ENCODE data around the gene COL6A2. TPM values are rescaled to one million over a fixed set of nuclear protein-coding genes. Genes with fewer than 3 reads are reported as not detected.

COL6A2 gene
- total RNA-seq, 1 donor from 2014 or later, result 933 TPM

GRCh38 chr21:46129846-46130651, 32.1 kb downstream of the COL6A2 start:
- DNase-seq (ENCODE audit: low spot score in 2 of 2, unreplicated experiment in 2 of 2), result no peak
- no peak overlapping the region for H3K4me3 Mint-ChIP-seq
- H3K4me1 Mint-ChIP-seq, result peaks cover 14% of the 10 kb centered on the region

GRCh38 chr21:46130831-46131587, 33.1 kb downstream of the COL6A2 start:
- no peak overlapping the region for H3K4me3 Mint-ChIP-seq
- DNase-seq (ENCODE audit: low spot score in 2 of 2, unreplicated experiment in 2 of 2), result no peak
- H3K9me3 Mint-ChIP-seq, result no peaks in the 10 kb centered on the region
- TF ChIP-seq CTCF (IDR thresholded peaks at IDR 0.05; ENCODE audit: unreplicated experiment), result no peak
- peaks cover 3% of the 10 kb centered on the region for H3K36me3 Mint-ChIP-seq
- peak overlapping the region; percentile 61 for H3K27ac Mint-ChIP-seq
- H3K4me1 Mint-ChIP-seq, result peaks cover 17% of the 10 kb centered on the region
- H3K27me3 Mint-ChIP-seq (ENCODE audit: low read depth), result no peaks in the 10 kb centered on the region

More at GRCh38 chr21:46129846-46130651, 32.1 kb downstream of the COL6A2 start:
- TF ChIP-seq CTCF (IDR thresholded peaks at IDR 0.05; ENCODE audit: unreplicated experiment), result no peak
- H3K27me3 Mint-ChIP-seq (ENCODE audit: low read depth), result no peaks in the 10 kb centered on the region
- H3K27ac Mint-ChIP-seq, result peak overlapping the region; percentile 61
- H3K36me3 Mint-ChIP-seq, result peaks cover 3% of the 10 kb centered on the region
- no peaks in the 10 kb centered on the region for H3K9me3 Mint-ChIP-seq

GRCh38 chr21:46131588-46131837, 33.6 kb downstream of the COL6A2 start:
- H3K27me3 Mint-ChIP-seq (ENCODE audit: low read depth), result no peaks in the 10 kb centered on the region
- H3K36me3 Mint-ChIP-seq, result no peaks in the 10 kb centered on the region
- H3K4me1 Mint-ChIP-seq, result peaks cover 18% of the 10 kb centered on the region
- no peak for TF ChIP-seq CTCF (IDR thresholded peaks at IDR 0.05; ENCODE audit: unreplicated experiment)
- H3K9me3 Mint-ChIP-seq, result no peaks in the 10 kb centered on the region
- no peak for DNase-seq (ENCODE audit: low spot score in 2 of 2, unreplicated experiment in 2 of 2)
- no peak overlapping the region for H3K4me3 Mint-ChIP-seq
- no peak overlapping the region for H3K27ac Mint-ChIP-seq

- TF ChIP-seq CTCF (IDR thresholded peaks at IDR 0.05; ENCODE audit: unreplicated experiment), result no peak
- H3K27me3 Mint-ChIP-seq (ENCODE audit: low read depth), result no peaks in the 10 kb centered on the region
- H3K36me3 Mint-ChIP-seq, result no peaks in the 10 kb centered on the region
- no peaks in the 10 kb centered on the region for H3K9me3 Mint-ChIP-seq
- H3K4me3 Mint-ChIP-seq, result no peak overlapping the region
- no peak overlapping the region for H3K27ac Mint-ChIP-seq
- no peak for DNase-seq (ENCODE audit: low spot score in 2 of 2, unreplicated experiment in 2 of 2)
- peaks cover 18% of the 10 kb centered on the region for H3K4me1 Mint-ChIP-seq
Observed at GRCh38 chr21:46131838-46132651, 34.1 kb downstream of the COL6A2 start.

- DNase-seq (ENCODE audit: low spot score in 2 of 2, unreplicated experiment in 2 of 2), result no peak
- Mint-ChIP-seq H3K9me3 (no peaks in the 10 kb centered on the region), H3K27me3 (ENCODE audit: low read depth) (peaks cover 19% of the 10 kb centered on the region), H3K4me1 (peaks cover 13% of the 10 kb centered on the region), H3K36me3 (no peaks in the 10 kb centered on the region), H3K4me3 (no peak overlapping the region), H3K27ac (no peak overlapping the region)
- TF ChIP-seq CTCF (IDR thresholded peaks at IDR 0.05; ENCODE audit: unreplicated experiment), result no peak
Observed at GRCh38 chr21:46135782-46136395, 38.0 kb downstream of the COL6A2 start.

Data from mesothelial cell of epicardium (in vitro differentiated cells).